ENCODE measurements around the gene TBL2.
A peak's percentile ranks its signal among the peaks of the same experiment; 100 is the strongest.
"Not testable (repeated sequence)": the region's sequence is repeated elsewhere in the genome, so short reads cannot be mapped to it uniquely, and the experiment has no call there.

TBL2 gene

DNA sequence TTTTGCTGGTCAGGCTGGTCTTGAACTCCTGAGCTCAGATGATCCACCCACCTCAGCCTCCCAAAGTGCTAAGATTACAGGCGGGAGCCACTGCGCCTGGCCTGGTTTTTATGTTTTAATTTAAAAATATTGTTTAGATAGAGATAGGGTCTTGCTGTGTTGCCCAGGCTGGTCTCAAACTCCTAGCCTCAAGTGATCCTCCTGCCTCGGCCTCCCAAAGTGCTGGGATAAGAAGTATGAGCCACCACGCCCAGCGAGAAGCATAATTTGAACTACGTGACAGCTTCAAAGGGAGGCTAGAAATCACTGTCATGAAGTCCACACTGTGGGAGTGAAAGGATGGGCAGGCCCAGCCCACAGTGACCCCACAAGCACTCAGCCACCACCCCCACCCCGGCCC lies 42.5 kb downstream of the TBL2 start:
- not testable (repeated sequence) for DNase-seq (ENCODE audit: low read depth in 2 of 2)

DNA sequence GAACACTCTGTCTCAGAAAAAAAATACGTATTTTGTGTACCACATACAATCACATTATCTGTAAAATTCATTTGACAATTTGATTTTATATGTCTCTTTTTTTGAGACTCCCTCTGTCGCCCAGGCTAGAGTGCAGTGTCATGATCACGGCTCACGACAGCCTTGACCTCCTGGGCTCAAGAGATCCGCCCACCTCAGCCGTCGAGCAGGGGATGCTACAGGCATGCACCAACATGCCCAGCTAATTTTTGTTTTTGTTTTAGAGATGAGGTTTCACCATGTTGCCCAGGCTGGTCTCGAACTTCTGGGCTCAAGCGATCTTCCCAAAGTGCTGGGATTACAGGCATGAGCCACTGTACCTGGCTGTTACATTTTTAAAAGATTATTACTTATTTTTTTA lies 44.6 kb downstream of the TBL2 start:
- no peak for DNase-seq (ENCODE audit: low read depth in 2 of 2)

DNA sequence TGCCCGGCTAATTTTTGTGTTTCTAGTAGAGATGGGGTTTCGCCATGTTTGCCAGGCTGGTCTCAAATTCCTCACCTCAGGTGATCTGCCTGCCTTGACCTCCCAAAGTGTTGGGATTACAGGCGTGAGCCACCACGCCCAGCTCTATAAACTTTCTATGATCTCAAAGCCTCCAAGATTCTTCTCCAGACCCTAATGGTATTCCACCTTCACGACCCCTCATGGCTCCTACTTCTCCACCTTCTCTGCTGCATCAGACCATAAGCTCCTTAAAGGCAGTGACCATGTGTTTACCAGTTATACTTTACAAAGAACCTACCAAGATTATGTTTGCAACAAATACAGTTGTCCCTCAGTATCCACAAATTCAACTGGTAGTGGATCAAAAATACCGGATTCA lies 46.2 kb downstream of the TBL2 start:
- no peak for DNase-seq (ENCODE audit: low read depth in 2 of 2)

DNA sequence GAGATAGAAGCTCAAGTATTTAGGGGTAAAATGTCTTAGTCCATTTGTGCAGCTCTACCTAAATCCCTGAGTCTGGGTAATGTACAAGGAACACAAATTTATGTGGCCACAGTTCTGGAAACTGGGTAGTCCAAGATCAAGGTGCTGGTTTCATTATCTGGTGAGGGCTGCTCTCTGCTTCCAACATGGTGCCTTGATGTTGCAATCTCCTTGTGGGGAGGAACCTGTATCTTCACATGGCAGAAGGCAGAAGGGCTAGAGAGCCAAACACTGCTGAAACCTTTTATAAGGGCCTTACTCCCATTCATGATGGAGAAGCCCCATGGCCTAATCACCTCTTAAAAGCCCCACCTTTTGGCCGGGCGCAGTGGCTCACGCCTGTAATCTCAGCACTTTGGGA lies 47.6 kb downstream of the TBL2 start:
- DNase-seq (ENCODE audit: low read depth in 2 of 2), result no peak

DNA sequence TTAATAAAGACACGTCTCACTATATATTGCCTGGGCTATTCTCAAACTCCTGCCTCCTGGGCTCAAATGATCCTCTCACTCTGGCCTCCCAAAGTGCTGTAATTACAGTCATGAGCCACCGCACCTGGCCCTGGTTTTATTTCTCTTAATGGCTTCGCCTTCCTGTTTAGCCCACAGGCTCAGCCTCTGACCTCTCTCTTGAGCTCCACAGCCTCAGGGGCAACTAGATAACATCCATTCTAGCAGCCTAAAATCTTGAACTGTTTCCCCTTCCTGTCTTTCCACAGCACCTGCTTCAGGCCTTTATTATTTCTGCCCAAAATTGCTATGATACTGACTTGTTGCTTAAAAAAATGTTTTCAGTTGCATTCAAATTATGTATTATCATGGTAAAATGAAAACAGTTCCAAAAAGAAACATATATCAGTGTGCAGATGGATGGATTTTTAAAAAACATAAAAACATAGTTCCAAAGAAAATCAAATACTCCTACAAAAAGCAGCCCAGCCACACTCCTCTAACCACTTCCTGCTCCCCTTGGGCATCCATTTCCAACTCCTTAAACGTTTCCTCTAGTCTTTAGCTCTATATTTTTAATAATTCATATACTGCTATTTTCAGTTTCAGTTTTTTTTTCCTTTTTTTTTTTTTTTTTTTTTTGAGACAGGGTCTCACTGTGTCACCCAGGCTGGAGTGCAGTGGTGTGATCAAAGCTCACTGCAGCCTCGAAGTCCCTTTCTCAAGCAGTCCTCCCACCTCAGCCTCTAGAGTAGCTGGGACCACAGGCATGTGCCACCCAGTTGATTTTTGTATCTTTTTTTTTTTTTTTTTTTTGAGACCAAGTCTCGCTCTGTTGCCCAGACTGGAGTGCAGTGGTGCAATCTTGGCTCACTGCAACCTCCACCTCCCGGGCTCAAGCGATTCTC lies 51.2 kb downstream of the TBL2 start:
- DNase-seq (ENCODE audit: low read depth in 2 of 2), result no peak

DNA sequence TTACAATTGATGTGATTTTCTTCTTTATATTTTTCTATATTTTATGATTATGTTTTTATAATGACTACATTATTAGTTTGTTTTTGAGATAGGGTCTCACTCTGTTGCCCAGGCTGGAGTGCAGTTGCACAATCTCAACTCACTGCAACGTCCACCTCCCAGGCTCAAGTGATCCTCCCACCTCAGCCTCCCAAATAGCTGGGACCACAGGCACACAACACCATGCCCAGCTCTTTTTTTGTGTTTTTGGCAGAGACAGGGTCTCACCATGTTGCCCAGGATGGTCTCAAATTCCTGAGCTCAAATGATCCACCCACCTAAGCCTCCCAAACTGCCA lies 52.3 kb downstream of the TBL2 start:
- not testable (repeated sequence) for DNase-seq (ENCODE audit: low read depth in 2 of 2)

DNA sequence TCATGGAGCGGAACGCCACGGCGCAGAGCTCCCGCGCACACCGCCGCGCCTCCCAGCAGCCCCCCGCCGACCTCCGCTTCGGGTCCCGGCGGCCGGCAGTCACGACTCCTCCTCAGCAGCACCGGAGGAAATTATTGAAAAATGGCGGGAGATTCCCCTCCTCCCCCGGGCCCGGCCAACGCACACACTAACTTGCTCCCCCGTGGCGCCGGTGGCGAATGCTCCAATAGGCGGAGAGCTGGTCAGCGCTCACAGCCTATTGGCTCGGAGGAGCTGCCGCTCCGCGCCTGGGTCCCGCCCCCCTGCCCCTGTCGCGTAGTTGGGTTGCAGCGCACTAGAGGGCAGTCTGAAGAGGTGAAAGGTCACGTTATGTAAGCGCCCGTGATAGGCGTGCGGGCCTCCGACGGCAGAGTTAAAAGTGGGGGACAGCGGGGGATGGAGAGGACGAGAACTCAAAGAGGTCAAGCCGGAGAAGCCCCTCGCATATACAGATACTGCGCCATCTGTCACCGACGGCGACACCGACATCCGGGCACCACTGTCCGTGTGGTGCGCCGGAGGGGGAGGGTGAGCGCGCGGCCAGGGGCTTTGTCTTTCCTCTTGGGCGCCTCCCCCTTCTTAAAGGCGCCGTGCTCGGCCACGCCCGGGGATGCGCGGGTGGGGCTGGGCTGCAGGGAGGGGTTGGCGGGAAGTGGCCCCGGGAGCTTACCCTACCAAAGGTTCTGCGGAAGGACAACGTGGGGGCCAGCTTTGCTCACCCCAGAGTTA lies 56.1 kb downstream of the TBL2 start, which contains the start of gene BAZ1B:
TSS of gene BAZ1B (minus strand) at position 189 of the 768 bp plus-strand sequence. CDS start 360 bp downstream, outside the sequence.
- peak; percentile 94 to 97 for DNase-seq (ENCODE audit: low read depth in 2 of 2)

DNA sequence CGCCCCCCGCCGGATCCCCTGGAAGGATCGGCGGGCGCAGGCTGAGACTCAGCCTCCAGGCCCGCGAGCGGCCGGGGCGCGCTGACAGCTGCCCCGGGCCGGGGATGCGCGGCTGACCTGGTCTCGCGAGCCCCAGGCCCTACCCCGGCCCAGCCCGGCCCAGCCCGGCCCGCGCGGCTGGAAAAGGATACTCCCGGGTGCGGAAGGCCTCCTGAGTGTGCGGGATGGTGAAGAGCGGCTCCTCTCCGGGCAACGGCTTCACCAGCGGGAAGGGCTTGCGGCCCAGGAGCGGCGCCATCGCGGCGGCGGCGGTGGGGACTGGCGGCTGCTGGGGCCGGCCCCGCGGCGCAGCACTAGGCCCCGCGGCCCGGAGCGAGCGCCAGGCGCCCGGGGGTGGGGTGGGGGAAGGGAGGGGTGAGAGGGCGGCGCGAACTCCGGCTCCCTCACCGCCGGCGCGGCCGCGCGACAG lies 56.7 kb downstream of the TBL2 start:
- peak; percentile 55 to 56 for DNase-seq (ENCODE audit: low read depth in 2 of 2)

DNA sequence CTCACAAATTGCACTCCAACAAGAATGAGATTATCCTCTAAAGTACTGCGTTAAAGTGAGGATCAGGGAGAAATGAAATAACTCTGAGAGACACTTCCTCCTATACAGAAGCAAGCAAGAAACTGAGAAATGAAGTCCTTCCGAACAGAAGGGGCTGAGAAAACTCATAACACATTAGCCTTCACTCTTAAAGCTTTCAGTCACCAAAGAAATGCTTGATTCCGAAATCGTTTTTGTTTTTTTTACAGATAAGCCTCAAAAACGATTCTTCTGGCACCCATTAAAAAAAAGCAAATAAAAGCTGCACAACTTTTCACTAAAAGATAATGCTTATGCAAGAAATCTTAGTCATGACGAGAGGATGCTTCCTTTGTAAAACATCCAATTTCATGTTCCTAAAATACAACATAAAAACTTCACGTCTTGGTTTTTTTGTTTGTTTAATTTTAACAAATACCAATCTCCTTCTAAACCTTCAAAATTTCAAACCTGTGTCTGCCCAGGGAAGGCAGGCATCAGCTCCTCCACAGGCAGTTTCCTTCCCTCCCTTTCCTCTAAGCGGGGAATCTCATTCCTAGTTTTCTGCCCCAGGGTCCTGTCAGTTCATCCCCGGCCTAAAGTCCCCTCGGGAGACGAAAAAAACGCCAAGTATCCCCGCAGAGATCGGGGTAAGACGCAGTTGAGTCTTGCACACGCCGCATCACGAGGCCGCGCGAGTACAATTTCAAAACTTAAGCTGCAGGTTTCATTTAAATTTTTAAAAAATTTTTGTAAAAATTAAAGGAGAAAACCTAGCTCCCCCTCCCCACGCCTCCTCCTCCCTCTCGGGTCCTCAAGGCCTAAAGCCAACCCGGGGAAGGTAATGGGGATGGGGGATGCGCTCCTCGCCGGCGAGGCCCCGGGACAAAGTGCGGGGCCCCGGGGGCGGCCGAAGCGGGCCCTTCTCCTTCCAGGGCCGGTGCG lies 57.4 kb downstream of the TBL2 start:
- DNase-seq (ENCODE audit: low read depth in 2 of 2), result peak in 1 of 2 donors; percentile 4

DNA sequence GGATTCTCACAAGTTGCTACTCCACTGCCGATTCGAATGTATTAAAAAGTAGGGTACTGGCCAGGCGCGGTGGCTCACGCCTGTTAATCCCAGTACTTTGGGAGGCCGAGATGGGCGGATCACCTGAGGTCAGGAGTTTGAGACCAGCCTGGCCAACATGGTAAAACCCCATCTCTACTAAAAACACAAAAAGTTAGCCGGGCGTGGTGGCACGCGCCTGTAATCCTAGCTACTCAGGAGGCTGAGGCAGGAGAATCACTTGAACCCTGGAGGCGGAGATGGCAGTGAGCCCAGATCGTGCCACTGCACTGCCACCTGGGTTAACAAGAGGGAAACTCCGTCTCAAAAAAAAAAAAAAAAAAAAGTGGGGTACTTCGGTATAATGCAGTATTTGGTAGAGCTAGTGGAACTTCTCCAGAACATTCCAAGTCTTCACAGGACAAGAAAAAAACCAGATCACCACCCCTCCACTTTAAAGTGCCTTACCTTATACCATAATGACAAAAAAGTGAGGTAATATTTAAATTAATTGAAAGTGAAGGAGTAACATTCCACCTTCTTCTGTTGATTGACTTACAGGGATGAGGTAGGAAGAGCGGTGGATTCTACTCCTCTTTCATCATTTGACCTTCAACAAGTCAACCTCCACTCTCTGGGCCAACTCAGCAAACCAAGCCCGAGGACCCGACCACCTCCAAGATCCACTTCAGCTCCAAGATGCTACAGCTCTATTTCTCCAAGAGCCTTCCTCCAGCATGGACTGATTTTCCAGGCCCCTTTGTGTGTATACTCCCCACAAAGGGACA lies 58.3 kb downstream of the TBL2 start:
- peak; percentile 19 to 22 for DNase-seq (ENCODE audit: low read depth in 2 of 2)

DNA sequence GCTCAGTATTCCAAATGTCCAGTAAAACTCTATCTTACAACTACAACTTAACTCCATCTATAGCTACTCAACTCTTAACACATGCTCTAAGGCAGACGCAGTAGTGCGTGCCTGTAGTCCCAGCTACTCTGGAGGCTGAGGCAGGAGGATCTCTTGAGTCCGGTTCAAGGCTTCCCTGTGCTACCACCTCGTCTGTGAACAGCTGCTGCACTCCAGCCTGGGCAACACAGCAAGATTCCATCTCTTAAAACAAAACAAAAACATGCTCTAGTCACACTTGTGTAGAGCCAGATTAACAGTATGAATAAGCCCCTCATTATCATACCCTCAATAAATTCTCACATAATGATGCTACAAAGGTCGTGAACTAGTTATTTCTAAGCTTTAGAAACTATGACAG lies 59.9 kb downstream of the TBL2 start:
- no peak for DNase-seq (ENCODE audit: low read depth in 2 of 2)
